Activated gamma-delta T cell (primary cell): Measurements from ENCODE around the gene ZBTB20.

Experiments
- DNase-seq: peaks from one replicate; lab custom pipeline; 2025; lab: John Stamatoyannopoulos, UW

The ZBTB20 gene

DNA sequence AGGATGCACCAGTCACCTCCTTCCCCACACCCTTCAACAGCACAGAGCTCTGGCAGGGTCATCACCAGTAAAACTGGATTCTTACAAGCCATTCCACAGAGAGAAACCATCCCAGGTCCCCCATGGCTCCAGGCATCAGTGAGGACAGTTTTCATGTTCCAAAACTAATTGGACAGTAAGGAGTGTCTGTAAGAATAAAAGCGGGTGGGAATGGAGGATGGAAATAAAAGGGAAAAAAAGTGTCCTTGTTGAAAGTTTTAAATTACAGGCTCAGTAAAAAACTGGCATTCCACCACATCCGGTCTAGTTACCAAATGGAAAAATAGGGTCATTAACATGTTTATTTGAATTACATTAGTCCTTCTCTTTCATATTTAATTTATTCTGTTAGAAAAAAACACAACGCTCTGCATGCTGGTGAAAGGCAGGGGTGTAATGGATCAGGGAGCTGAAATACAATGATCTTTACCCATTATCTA lies 735.9 kb downstream of the ZBTB20 start:
- no peak for DNase-seq

DNA sequence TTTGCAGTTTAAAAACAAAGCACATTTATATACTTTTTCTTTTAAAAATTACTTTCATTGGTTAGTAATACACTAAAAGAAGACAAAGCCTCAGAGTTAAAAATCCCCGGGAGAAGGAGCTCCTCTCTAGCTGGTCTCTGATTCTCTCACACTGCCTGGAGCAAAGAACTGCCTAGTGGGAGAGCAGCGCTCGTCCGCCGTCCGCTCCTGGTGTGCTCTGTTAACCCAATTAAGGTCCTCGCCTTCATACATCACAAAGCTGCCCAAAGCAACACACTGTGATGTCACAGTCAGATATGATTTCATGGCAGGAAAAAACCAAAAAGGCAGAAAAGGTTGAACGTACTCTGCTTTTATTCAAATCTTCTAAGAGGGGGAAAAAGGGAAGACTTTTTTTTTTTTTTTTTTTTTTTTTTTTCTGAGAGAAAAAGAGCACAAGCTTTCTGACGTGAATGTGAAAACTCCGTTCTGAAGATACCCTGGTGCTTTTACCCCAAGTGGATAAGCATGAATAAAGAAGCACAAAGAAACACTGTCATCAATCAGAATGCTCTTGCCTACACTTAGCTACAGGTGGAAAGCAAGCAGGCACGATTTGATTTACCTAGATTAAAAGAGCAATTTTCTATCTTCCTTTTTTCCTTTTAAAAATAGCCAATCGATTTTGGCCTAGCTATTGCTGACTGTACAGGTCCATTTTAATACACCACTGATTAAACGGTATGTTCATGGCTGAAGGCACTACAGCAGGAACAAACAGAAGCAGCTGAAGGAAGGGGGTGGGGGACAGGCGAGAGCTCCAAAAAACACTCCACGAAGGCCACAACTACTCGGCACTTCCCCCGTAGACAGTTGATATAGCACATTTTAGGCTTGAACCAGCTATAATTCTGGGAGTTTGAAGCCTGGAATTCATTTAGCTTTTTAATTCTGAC lies 738.1 kb downstream of the ZBTB20 start:
- DNase-seq: no peak

DNA sequence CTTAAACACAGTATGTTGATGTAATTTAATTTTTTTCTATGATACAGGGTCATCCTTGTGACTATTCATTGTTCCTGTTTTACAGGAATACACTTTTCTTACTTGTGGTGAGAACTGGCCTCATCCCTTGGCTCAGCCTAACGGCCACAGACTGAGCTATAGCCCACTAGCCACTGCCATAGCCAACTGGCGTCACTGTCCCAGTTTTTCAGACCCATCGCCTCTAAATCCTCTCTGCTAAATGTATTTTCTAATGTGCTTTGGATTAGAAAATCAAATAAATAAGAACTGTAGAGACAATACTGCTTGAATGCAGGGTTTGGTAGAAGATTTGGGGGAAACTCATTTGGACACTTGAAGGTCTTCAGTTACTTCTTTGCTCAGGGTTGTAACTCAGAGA lies 740.2 kb downstream of the ZBTB20 start:
- DNase-seq: no peak

- no peak for DNase-seq
Observed at GRCh38 chr3:114406286-114406685, 740.8 kb downstream of the ZBTB20 start.

GRCh38 chr3:114405202-114405990 lies 741.7 kb downstream of the ZBTB20 start:
- DNase-seq: no peak

DNA sequence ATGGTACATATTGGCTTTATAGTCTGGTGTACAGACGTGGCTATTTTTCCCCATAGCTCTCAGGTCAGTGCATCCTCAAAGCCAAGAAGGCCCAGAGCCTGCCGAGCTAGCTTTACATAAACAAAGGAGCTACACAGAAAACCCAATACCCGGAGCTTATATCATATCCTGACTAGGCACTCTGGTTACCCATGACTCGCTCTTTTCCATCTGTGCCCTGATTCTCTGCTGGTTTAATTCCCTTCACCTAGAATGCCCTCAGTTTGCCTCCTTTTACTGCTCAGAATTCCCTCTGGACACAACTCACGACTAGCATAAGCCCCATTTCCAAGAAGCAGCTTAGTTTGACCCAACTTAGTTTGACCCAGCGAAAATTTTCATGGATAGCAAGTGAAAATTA lies 742.5 kb downstream of the ZBTB20 start:
- DNase-seq: no peak

DNA sequence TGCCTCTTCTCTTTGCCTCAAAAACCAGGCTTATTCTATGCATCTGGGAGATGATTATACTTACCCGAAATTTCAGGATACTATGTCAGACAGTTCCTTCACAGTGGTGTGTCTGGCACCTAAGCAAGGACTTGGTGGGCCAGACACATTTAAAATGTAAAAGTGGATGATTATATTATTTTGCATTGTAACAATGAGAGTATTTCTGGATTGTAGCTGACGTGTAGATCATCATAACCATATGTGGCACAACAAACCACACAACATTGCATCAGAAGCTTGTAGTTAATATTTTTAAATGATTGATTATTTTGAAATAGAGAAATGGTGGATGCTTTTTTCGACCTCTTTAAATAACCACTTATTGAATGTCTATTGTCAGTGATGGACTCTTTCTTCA lies 744.2 kb downstream of the ZBTB20 start:
- no peak for DNase-seq

- no peak for DNase-seq
Observed at GRCh38 chr3:114401346-114401745, 745.7 kb downstream of the ZBTB20 start.

- no peak for DNase-seq
Observed at GRCh38 chr3:114400371-114400770, 746.7 kb downstream of the ZBTB20 start.

DNA sequence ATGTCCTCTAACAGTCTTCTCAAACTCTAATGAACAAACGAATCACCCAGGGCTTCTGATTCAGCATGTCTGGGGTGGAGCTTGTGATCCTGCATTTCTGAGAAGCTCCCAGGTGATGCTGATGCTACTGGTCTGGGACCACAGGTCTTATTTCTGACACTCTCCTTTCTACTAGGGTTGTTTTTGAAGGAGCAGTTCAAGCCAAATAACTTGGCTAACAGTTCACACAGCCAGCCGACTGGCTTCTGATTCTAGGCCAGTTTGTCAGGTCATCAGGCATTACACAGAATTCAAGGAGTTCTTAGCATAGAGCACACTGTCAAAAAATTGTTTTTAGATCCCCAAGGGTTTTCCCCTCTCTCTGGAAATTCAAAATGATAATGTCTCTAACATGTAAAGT lies 752.5 kb downstream of the ZBTB20 start:
- no peak for DNase-seq

DNA sequence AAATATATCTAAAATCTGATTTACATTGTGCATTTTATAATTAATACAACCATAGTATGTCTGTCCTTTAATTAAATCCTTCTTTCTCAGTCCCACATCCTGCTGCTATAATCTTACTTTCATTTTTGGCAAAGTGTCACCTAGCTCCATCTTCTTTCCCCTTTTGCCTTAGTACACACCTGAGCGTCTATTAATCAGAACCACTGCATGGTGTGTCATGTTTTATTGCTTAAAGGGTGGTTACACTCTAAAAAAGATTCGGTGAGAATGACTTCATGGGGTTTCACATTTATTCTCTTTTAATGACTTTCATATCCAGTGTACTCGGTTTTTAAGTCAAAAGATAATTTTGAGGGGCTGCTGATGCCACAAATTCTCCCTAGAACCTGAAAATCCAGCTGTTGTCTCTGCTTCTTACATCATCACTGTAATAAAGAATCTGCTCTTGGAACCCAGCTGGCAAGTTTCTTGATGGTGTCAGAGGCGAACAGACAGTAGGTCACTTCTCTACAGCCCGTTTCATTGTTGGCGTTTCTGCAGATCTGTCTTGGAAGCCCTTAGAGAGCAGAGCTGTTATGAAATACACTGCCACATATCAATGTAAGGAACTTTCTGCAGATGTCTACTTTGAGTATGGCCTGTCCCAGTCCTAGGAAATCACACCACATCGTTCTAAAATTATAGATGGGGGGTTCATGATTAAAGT lies 753.6 kb downstream of the ZBTB20 start:
- no peak for DNase-seq

DNA sequence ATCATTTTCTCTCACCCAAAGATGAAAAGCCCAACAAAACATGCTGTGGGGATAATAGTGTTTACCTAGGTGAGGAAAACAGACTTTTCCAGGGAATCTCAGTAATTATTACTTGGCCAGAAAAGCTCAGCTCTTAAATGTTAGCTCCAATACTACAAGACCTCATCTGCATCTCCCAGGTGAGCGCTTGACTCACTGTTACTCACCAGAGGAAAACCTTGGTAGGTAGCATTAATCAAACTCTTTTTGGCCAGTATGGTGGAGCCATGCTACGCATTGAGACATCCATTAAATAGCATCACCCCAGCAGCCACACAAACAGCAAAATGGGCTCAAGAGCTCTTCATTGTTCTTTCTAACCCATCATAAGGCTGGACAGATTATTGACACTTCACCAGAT lies 754.3 kb downstream of the ZBTB20 start:
- DNase-seq: no peak

DNA sequence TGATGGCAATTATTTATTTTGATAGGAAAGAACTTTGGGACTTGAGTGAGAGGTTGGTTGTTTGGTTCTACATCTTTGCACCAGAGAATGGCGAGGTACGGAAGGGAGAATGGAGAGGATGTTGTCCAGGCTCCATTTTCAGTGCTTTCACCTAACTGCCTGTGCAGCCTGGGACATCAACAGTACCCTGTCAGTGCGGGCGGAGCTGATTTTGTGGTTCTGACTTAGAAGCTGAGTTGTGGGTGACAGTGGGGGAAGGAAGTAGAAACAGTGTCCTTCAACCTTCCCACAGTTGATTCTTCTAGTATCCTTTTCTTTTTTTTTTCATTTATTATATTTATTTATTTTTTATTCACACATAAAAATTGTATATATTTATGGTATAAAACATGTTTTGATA lies 757.9 kb downstream of the ZBTB20 start:
- no peak for DNase-seq

DNA sequence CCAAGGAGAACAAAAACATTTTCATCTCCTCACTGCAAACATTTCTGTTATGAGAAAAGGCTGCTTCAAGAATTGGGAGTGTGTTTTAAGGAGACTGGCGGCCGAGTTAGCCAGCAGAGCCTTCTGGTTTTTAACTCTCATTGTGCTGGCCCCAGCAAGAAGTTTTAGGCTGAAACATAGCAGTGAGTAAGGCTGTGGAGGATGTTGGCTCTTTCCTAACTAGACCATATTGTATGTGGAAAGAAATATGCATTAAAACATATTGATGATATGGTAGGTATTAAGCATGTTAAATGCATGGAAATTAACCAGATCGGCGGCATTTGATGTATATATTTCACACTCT lies 762.6 kb downstream of the ZBTB20 start:
- no peak for DNase-seq

DNA sequence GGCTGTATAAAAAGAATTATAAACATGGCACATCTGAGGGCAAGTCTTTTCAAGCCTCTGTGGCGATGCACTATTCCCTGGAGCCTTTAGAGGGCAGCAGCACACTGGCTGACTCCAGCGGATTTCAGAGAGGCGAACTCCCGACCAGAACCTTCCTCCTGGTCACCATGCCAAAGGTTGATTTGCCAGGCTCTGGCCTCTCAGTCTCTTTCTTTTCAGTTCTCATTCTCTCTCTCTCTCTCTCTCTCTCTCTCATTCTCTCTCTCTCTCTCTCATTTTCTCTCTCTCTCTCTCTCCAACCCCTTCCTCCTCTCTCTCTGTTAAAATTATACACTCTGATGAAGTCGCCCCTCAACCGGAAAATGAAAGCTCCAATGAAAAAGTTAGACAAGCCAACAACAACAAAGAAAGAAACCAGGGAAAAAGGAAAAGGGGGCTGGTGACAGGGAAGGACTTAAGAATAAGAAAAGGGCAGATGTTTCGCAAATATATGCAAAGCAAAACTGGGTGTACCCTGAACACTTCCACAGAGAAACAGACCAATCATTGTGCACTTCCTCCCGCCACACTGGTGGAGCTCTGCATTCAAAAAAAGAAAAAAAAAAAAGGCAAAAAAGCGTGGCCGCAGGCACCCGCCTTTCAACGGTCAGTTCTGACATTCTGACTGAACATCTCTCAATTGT lies 763.1 kb downstream of the ZBTB20 start:
- no peak for DNase-seq

- no peak for DNase-seq
Observed at GRCh38 chr3:114380233-114380651, 766.8 kb downstream of the ZBTB20 start.

- DNase-seq: no peak
Observed at GRCh38 chr3:114379266-114379665, 767.8 kb downstream of the ZBTB20 start.

DNA sequence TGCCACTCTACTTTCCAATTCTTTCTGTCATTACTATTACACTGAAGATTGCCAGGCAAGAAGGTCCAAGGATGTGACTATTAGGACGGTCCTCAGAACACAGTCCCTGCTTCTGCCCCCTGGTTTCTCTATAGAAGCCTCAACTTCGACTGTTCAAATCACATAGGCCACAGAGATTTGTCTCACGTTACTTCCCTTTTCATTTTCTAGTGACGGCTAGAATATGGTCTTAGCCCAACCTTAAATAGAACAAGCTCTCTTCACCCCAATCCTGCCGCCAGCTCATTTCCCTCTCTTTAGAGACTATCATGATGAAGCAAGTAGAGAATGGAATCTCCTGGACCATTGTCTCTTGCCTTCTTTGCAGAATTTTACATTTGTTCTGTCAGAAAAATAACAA lies 768.3 kb downstream of the ZBTB20 start:
- DNase-seq: no peak

DNA sequence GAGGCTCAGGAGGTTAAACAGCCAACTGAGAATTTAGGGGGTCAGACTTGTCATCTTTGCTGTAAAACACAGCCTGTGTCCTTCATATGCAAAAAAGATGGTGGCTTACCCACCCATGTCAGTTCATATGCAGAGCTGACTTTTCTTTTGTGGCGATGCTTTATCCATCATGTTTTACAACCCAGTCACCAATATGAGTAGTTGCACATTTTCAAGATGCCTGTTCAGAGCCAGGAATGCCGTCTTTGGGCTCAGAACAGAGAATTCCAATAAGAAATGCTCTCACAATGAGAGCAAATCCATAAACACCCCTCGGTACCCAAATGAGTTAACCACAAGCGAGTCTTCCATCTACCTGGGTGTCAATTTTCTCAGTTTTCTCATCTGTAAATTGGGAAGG lies 769.7 kb downstream of the ZBTB20 start:
- no peak for DNase-seq

DNA sequence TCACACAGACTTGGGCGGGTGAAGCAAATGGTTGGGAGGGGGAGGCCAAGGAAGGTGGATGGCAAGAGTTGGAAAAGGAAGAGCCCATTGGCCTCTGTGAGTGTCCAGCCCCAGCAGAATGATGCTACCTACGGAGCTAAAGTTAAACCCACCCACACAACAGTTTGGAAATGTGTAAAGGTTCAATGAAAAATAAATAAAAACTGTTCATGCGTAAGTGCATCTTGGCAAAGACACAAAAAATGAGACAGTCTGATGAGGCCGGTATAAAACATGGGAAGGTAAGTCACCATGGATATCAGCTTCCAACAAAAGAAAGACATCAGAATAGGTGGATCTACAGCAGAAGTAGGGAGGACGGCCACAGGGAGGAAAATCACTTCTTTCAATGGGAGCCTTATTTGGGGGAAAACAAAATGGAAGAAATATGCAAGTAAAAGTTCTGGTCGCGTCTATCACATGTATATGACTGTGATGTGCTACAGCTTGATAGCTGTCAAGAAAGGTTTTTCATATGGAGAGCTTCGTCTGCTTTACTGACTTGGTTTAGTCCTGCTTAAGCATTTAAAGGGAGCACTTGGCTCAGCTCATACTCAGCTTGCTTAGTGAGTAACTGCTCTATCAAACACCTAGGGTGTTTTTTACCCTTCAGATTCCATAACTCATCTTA lies 770.4 kb downstream of the ZBTB20 start:
- no peak for DNase-seq
